ENCODE data around the gene CELA2A. TPM values are rescaled to one million over a fixed set of nuclear protein-coding genes. Genes with fewer than 3 reads are reported as not detected.

CELA2A gene
- total RNA-seq, 2 experiments from 2014 or later = not detected

DNA sequence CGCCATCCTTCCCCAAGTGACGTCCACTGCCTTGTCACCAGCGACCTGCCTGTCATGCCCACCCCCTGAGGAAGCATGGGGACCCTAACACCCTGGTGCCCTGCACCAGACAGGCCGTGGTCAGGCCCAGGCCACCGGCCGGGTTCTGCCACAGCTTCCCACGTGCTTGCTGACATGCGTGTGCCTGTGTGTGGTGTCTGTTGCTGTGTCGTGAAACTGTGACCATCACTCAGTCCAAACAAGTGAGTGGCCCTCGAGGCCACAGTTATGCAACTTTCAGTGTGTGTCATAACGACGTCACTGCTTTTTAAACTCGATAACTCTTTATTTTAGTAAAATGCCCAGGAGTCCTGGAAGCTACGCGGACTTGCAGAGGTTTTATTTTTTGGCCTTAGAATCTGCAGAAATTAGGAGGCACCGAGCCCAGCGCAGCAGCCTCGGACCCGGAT, 26.8 kb upstream of the CELA2A start:
- peak in 2 of 14 experiments; percentile 58 to 70 for DNase-seq
- H3K27ac ChIP-seq (ENCODE audit: low read depth in 1 of 2, low read length in 2 of 2) = no peak overlapping the region
- no peaks in the 10 kb centered on the region for H3K27me3 Mint-ChIP-seq
- peaks cover 6% of the 10 kb centered on the region for H3K4me1 ChIP-seq (ENCODE audit: insufficient read depth, low read length)
- ChIA-PET CTCF (interaction anchor here (1.2 to 7.5 kb wide), 2 partner anchors 23 to 106 kb away, joined by 6 to 67 read pairs; no protein-coding TSS in a partner anchor), POLR2A (no interaction called here)
- no peak for ATAC-seq (ENCODE audit: poor library complexity)
- H3K4me3 ChIP-seq (ENCODE audit: low read length) = no peak overlapping the region
- TF ChIP-seq, protein P1, sequence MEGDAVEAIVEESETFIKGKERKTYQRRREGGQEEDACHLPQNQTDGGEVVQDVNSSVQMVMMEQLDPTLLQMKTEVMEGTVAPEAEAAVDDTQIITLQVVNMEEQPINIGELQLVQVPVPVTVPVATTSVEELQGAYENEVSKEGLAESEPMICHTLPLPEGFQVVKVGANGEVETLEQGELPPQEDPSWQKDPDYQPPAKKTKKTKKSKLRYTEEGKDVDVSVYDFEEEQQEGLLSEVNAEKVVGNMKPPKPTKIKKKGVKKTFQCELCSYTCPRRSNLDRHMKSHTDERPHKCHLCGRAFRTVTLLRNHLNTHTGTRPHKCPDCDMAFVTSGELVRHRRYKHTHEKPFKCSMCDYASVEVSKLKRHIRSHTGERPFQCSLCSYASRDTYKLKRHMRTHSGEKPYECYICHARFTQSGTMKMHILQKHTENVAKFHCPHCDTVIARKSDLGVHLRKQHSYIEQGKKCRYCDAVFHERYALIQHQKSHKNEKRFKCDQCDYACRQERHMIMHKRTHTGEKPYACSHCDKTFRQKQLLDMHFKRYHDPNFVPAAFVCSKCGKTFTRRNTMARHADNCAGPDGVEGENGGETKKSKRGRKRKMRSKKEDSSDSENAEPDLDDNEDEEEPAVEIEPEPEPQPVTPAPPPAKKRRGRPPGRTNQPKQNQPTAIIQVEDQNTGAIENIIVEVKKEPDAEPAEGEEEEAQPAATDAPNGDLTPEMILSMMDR (IDR thresholded peaks at IDR 0.05) = no peak
- H3K27me3 ChIP-seq (ENCODE audit: control insufficient read depth in 1 of 2, insufficient read depth in 2 of 2, low read length in 2 of 2) = no peaks in the 10 kb centered on the region
- H3K4me1 Mint-ChIP-seq (ENCODE audit: low read depth) = peaks cover under 1% of the 10 kb centered on the region
- H3K9me3 Mint-ChIP-seq = no peaks in the 10 kb centered on the region
- peaks cover 33% of the 10 kb centered on the region for H3K36me3 Mint-ChIP-seq (ENCODE audit: low read depth)
- no peaks in the 10 kb centered on the region for H3K9me3 ChIP-seq (ENCODE audit: control insufficient read depth in 1 of 2, insufficient read depth in 1 of 2, low read length in 2 of 2)
- H3K27ac Mint-ChIP-seq = peak overlapping the region; percentile 47
- intact Hi-C loops (cut with DNase I, micrococcal nuclease) = loop anchor here in 1 of 2 experiments (2.0 to 5.0 kb wide), 2 partner anchors 21 to 302 kb away; partner anchors contain the start of gene EFHD2
- peaks cover 55% of the 10 kb centered on the region for H3K36me3 ChIP-seq (ENCODE audit: insufficient read depth, low read length)
- H3K4me3 Mint-ChIP-seq = no peak overlapping the region

DNA sequence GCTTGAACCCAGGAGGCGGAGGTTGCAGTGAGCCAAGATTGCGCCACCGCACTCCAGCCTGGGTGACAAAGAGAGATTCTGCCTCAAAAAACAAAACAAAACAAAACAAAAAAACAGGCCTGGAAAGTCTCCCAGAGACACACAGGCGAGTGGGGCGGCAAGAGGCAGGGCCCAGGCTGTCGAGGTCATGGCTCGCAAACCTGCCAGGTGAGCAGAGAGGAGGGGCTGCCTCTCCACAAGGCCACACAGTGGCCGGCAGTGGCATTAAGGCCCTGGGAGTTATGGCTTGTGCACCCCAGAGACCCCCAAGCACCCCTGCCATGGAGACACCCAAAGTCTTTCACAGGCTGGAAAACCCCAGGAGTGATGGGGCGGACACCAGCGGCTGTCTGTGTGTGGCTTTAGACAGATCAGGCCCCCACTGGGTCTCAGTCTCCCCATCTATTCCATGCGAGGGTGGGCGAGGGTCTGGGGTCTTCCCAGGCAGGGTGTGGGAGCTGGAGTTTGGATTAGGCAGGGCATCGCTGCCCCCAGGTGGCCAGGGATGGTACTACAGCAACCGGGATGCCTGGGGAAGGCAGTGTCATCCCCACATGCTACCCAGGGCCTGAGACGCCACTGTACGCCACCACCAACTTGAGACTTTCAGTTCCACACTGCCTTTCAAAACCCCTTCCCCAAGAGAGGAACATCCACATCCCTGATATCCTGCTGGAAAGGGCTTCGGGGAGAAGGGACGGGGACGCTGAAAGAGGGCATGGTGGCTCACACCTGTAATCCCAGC, 25.6 kb upstream of the CELA2A start:
- Mint-ChIP-seq H3K27ac (peak overlapping the region; percentile 61), H3K9me3 (no peaks in the 10 kb centered on the region), H3K27me3 (no peaks in the 10 kb centered on the region), H3K36me3 (ENCODE audit: low read depth) (peaks cover 25% of the 10 kb centered on the region), H3K4me3 (no peak overlapping the region), H3K4me1 (ENCODE audit: low read depth) (no peaks in the 10 kb centered on the region)
- ATAC-seq (ENCODE audit: poor library complexity) (peak; percentile 77), DNase-seq (peak; percentile 55 to 84 (median 74))
- Histone ChIP-seq H3K4me3 (ENCODE audit: low read length) (no peak overlapping the region), H3K36me3 (ENCODE audit: insufficient read depth, low read length) (peaks cover 45% of the 10 kb centered on the region), H3K27me3 (ENCODE audit: control insufficient read depth in 1 of 2, insufficient read depth in 2 of 2, low read length in 2 of 2) (no peaks in the 10 kb centered on the region), H3K27ac (ENCODE audit: low read depth in 1 of 2, low read length in 2 of 2) (no peak overlapping the region), H3K4me1 (ENCODE audit: insufficient read depth, low read length) (peaks cover 6% of the 10 kb centered on the region), H3K9me3 (ENCODE audit: control insufficient read depth in 1 of 2, insufficient read depth in 1 of 2, low read length in 2 of 2) (no peaks in the 10 kb centered on the region)
- ChIA-PET POLR2A (interaction anchor here (0.9 to 1.8 kb wide), 2 partner anchors 20 to 107 kb away, joined by 3 to 10 read pairs; no protein-coding TSS in a partner anchor), CTCF (interaction anchor here (0.6 to 7.5 kb wide), 20 partner anchors 9 to 143 kb away, joined by 3 to 67 read pairs (median 4); partner anchors contain the start of gene EFHD2)
- intact Hi-C loops (cut with DNase I, micrococcal nuclease) = loop anchor here (1.0 to 5.0 kb wide), 4 partner anchors 22 to 304 kb away; partner anchors contain the start of gene EFHD2 (in 1 of the 2)
- TF ChIP-seq, protein P1 (IDR thresholded peaks at IDR 0.05) = peak; percentile 96

DNA sequence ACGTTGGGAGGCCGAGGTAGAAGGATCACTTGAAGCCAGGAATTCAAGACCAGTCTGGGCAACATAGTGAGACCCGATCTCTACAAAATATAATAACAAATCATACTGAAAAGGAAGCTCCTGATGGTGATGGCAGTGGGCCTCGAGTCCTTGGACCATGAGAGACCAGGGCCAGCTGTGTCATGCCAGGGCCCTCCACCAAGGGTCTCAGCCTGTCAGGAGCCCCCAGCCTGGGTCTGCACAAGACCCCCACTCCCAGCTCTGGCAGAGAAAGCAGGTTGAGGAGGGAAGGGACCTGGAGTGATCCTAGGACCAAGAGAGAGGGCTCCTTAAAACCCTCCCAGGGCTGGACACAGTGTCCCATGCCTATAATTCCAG, 25.0 kb upstream of the CELA2A start:
- POLR2A ChIA-PET = interaction anchor here (0.9 to 1.8 kb wide), 2 partner anchors 20 to 108 kb away, joined by 3 to 10 read pairs; no protein-coding TSS in a partner anchor
- TF ChIP-seq, protein P1 (IDR thresholded peaks at IDR 0.05) = no peak

More for the DNA sequence above, 25.0 kb upstream of the CELA2A start:
- peaks cover 6% of the 10 kb centered on the region for H3K4me1 ChIP-seq (ENCODE audit: insufficient read depth, low read length)
- H3K27me3 Mint-ChIP-seq = no peaks in the 10 kb centered on the region
- no peak overlapping the region for H3K27ac ChIP-seq (ENCODE audit: low read depth in 1 of 2, low read length in 2 of 2)
- intact Hi-C loops (cut with DNase I, micrococcal nuclease) = loop anchor here (1.0 to 5.0 kb wide), 4 partner anchors 23 to 304 kb away; partner anchors contain the start of gene EFHD2 (in 1 of the 2)
- H3K4me3 Mint-ChIP-seq = no peak overlapping the region
- peaks cover 19% of the 10 kb centered on the region for H3K36me3 Mint-ChIP-seq (ENCODE audit: low read depth)
- CTCF ChIA-PET = interaction anchor here (0.8 to 7.5 kb wide), 14 partner anchors 10 to 142 kb away, joined by 3 to 67 read pairs (median 4); no protein-coding TSS in a partner anchor
- H3K4me3 ChIP-seq (ENCODE audit: low read length) = no peak overlapping the region
- no peaks in the 10 kb centered on the region for H3K9me3 Mint-ChIP-seq
- H3K9me3 ChIP-seq (ENCODE audit: control insufficient read depth in 1 of 2, insufficient read depth in 1 of 2, low read length in 2 of 2) = no peaks in the 10 kb centered on the region
- peak overlapping the region; percentile 61 for H3K27ac Mint-ChIP-seq
- H3K27me3 ChIP-seq (ENCODE audit: control insufficient read depth in 1 of 2, insufficient read depth in 2 of 2, low read length in 2 of 2) = no peaks in the 10 kb centered on the region
- H3K4me1 Mint-ChIP-seq (ENCODE audit: low read depth) = no peaks in the 10 kb centered on the region
- DNase-seq (peak in 1 of 14 experiments; percentile 34), ATAC-seq (ENCODE audit: poor library complexity) (peak; percentile 3)
- H3K36me3 ChIP-seq (ENCODE audit: insufficient read depth, low read length) = peaks cover 39% of the 10 kb centered on the region

All from CD4-positive, alpha-beta T cell (primary cell).